Erythroblast (primary cell): ENCODE data around the gene NEB.

Experiments used
- GATA1 ChIP-seq: IDR thresholded peaks from 2 replicates; pipeline ENCODE4 v1.6.1; 2011; ENCODE audit warnings: low read depth, mild to moderate bottlenecking, control low read depth, low read length, moderate library complexity
- POLR2A ChIP-seq: IDR thresholded peaks from 2 replicates; pipeline ENCODE4 v1.6.1; 2011; ENCODE audit warnings: mild to moderate bottlenecking, low read length

DNA sequence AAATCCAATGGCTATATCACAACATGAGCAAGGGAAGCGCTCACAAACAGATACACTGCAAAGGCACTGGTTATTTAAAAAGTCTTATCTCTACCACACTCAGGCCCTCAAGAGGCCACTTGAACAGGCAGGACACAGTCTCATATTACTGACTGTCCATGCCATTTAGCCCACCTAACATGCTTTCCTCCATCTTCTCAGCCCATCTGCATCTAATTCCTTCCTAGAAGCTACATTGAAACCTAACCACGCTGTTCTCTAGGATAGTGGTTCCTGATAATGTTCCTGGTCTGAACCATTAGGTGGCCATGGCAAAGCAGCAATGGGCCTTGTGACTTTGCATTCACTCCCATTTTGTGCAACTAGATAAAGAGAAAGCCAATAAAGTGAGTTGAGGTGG is 22.5 kb upstream of the NEB start:
- TF ChIP-seq POLR2A (no peak), GATA1 (no peak)
